Loucy (cell line): ENCODE results near the gene PSMB8.
A peak's percentile ranks its signal among the peaks of the same experiment; 100 is the strongest.

Experiments used
- H2AFZ ChIP-seq: fragments of 200-600 bp; sonication (generic); 2 replicates; pipeline ENCODE4 v1.6.0; 2016; ENCODE audit warnings: antibody characterized with exemption, mild to moderate bottlenecking, low read length, moderate library complexity
- H3F3A ChIP-seq: fragments of 200-600 bp; 2 replicates; pipeline ENCODE4 v1.6.0; 2016; ENCODE audit warnings: antibody characterized with exemption, low read depth, mild to moderate bottlenecking
- H3K27me3 ChIP-seq: fragments of 200-600 bp; sonication (generic); 2 replicates; pipeline ENCODE4 v1.6.1; 2014; ENCODE audit warnings: low read length, mild to moderate bottlenecking; ENCODE audit not compliant: insufficient read depth, poor library complexity, severe bottlenecking
- H3K36me3 ChIP-seq: fragments of 200-600 bp; sonication (generic); 2 replicates; pipeline ENCODE4 v1.6.1; 2016; ENCODE audit warnings: low read length; ENCODE audit not compliant: insufficient read depth
- H3K4me1 ChIP-seq: fragments of 200-600 bp; sonication (generic); 2 replicates; pipeline ENCODE4 v1.5.1; 2014; ENCODE audit warnings: low read length, mild to moderate bottlenecking; ENCODE audit not compliant: insufficient read depth, poor library complexity, severe bottlenecking
- H3K4me2 ChIP-seq: fragments of 200-600 bp; sonication (generic); 2 replicates; pipeline ENCODE4 v1.6.0; 2014; ENCODE audit warnings: antibody characterized with exemption, low read length, low read depth, mild to moderate bottlenecking; ENCODE audit not compliant: poor library complexity, severe bottlenecking
- H3K4me3 ChIP-seq: fragments of 200-600 bp; sonication (generic); 2 replicates; pipeline ENCODE4 v1.5.1; 2014; ENCODE audit warnings: low read length, mild to moderate bottlenecking, mixed read lengths; ENCODE audit not compliant: poor library complexity, severe bottlenecking
- H3K79me2 ChIP-seq: fragments of 200-600 bp; sonication (generic); 2 replicates; pipeline ENCODE4 v1.6.1; 2014; ENCODE audit warnings: low read length; ENCODE audit not compliant: insufficient read depth
- H3K9ac ChIP-seq: fragments of 200-600 bp; sonication (generic); 2 replicates; pipeline ENCODE4 v1.6.0; 2014; ENCODE audit warnings: mild to moderate bottlenecking, low read depth, low read length, moderate library complexity; ENCODE audit not compliant: poor library complexity, severe bottlenecking
- H3K9me2 ChIP-seq: fragments of 200-600 bp; sonication (generic); replicated peaks from 2 replicates; pipeline ENCODE4 v1.6.1; 2016; ENCODE audit warnings: low read depth, low read length, mixed read lengths
- H3K9me3 ChIP-seq: fragments of 200-600 bp; sonication (generic); 2 replicates; pipeline ENCODE4 v1.6.1; 2014; ENCODE audit warnings: mild to moderate bottlenecking, antibody characterized with exemption, low read length, low read depth; ENCODE audit not compliant: insufficient read depth
- H4K20me1 ChIP-seq: fragments of 200-600 bp; sonication (generic); 2 replicates; pipeline ENCODE4 v1.6.0; 2014; ENCODE audit warnings: antibody characterized with exemption, low read length, mild to moderate bottlenecking; ENCODE audit not compliant: insufficient read depth, poor library complexity, severe bottlenecking
- EZH2phosphoT487 ChIP-seq: fragments of 200-600 bp; IDR thresholded peaks from 2 replicates; pipeline ENCODE4 v1.6.1; 2018; ENCODE audit warnings: antibody characterized with exemption, mild to moderate bottlenecking, moderate library complexity, borderline replicate concordance
- TF ChIP-seq, protein P1 (sequence below): fragments of 200-600 bp; sonication (generic); conservative IDR thresholded peaks from 2 replicates; pipeline ENCODE4 v1.5.1; 2014; ENCODE audit warnings: mild to moderate bottlenecking, antibody characterized with exemption, low read length

The PSMB8 gene

GRCh38 chr6:32862725-32863124 is 18.9 kb upstream of the PSMB8 start:
- TF ChIP-seq EZH2phosphoT487, result no peak
- TF ChIP-seq, protein P1, sequence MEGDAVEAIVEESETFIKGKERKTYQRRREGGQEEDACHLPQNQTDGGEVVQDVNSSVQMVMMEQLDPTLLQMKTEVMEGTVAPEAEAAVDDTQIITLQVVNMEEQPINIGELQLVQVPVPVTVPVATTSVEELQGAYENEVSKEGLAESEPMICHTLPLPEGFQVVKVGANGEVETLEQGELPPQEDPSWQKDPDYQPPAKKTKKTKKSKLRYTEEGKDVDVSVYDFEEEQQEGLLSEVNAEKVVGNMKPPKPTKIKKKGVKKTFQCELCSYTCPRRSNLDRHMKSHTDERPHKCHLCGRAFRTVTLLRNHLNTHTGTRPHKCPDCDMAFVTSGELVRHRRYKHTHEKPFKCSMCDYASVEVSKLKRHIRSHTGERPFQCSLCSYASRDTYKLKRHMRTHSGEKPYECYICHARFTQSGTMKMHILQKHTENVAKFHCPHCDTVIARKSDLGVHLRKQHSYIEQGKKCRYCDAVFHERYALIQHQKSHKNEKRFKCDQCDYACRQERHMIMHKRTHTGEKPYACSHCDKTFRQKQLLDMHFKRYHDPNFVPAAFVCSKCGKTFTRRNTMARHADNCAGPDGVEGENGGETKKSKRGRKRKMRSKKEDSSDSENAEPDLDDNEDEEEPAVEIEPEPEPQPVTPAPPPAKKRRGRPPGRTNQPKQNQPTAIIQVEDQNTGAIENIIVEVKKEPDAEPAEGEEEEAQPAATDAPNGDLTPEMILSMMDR, result no peak
- no peaks in the 10 kb centered on the region for H3F3A ChIP-seq
- no peak overlapping the region for H3K9ac ChIP-seq
- no peaks in the 10 kb centered on the region for H3K9me3 ChIP-seq
- no peaks in the 10 kb centered on the region for H3K9me2 ChIP-seq
- H3K4me3 ChIP-seq, result no peak overlapping the region
- H3K27me3 ChIP-seq, result no peaks in the 10 kb centered on the region
- H3K79me2 ChIP-seq, result peaks cover 37% of the 10 kb centered on the region
- no peak overlapping the region for H2AFZ ChIP-seq
- peaks cover 17% of the 10 kb centered on the region; the same call in 1 of the 2 replicates for H3K36me3 ChIP-seq
- peaks cover 13% of the 10 kb centered on the region for H4K20me1 ChIP-seq
- H3K4me1 ChIP-seq, result peaks cover 61% of the 10 kb centered on the region
- no peak overlapping the region for H3K4me2 ChIP-seq

DNA sequence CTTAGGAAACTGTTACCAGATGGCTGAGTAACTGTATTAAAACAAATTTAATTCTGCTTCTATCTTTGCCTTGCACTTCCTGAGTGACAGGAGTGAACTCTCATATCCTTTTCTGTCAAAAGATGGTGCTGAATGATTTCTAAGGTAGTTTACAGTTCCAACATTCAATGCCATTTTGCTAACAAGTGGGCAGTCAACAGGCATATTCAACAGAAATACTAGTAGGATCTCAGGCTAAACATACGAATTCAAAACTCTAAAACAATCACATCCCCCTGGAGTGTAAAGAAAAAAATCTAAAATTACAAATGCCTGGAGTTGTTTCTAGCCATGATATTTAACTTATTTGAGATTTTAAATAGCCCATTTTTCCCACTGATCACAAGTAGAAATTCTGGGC is 16.8 kb upstream of the PSMB8 start:
- no peaks in the 10 kb centered on the region for H3K9me2 ChIP-seq
- peaks cover 54% of the 10 kb centered on the region for H3K79me2 ChIP-seq
- no peaks in the 10 kb centered on the region for H3K9me3 ChIP-seq
- H3K27me3 ChIP-seq, result no peaks in the 10 kb centered on the region
- peak overlapping the region; percentile 99 for H3K9ac ChIP-seq
- TF ChIP-seq, protein P1, result no peak
- no peak for TF ChIP-seq EZH2phosphoT487
- H2AFZ ChIP-seq, result no peak overlapping the region
- peaks cover 5% of the 10 kb centered on the region; the same call in 1 of the 2 replicates for H3F3A ChIP-seq
- peak overlapping the region; percentile 95 for H3K4me3 ChIP-seq
- peak overlapping the region; percentile 85 for H3K4me2 ChIP-seq
- H3K4me1 ChIP-seq, result peaks cover 53% of the 10 kb centered on the region
- H3K36me3 ChIP-seq, result peaks cover 17% of the 10 kb centered on the region; the same call in 1 of the 2 replicates
- H4K20me1 ChIP-seq, result peaks cover 13% of the 10 kb centered on the region

DNA sequence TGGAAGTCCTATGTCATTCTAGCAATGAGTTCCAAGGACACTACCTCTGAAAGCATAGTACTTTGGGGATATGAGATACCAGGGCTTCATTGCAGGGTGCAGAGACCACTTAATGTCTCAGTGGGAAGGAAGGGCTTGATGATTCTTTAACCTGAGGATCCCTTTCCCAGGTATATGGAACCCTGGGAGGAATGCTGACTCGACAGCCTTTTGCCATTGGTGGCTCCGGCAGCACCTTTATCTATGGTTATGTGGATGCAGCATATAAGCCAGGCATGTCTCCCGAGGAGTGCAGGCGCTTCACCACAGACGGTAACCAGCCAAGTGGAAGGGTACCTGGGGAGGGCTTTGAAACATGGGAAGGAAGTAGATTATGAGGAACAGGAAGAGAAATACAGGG is 14.3 kb upstream of the PSMB8 start:
- H3K9me3 ChIP-seq, result no peaks in the 10 kb centered on the region
- peak overlapping the region; percentile 99 for H3K9ac ChIP-seq
- no peaks in the 10 kb centered on the region for H3K9me2 ChIP-seq
- peak overlapping the region; percentile 85 for H3K4me2 ChIP-seq
- peaks cover 5% of the 10 kb centered on the region; the same call in 1 of the 2 replicates for H3F3A ChIP-seq
- H3K79me2 ChIP-seq, result peaks cover 75% of the 10 kb centered on the region
- H3K4me3 ChIP-seq, result peak overlapping the region; percentile 95
- TF ChIP-seq EZH2phosphoT487, result no peak
- TF ChIP-seq, protein P1, result no peak
- peaks cover 17% of the 10 kb centered on the region; the same call in 1 of the 2 replicates for H3K36me3 ChIP-seq
- H4K20me1 ChIP-seq, result peaks cover 13% of the 10 kb centered on the region
- no peaks in the 10 kb centered on the region for H3K27me3 ChIP-seq
- H2AFZ ChIP-seq, result no peak overlapping the region
- H3K4me1 ChIP-seq, result peaks cover 56% of the 10 kb centered on the region
